ENCODE results near the gene TMEM61.

- TF ChIP-seq CTCF (IDR thresholded peaks at IDR 0.05), result peak; percentile 72 to 83 (median 74)
- no peak for TF ChIP-seq POLR2A (IDR thresholded peaks at IDR 0.05)
These were observed 29.9 kb upstream of the TMEM61 start for GRCh38 chr1:54950369-54951163.

All from right lobe of liver (tissue), 4 donors.